Hepatocyte (in vitro differentiated cells): ENCODE measurements around the gene CD34. TPM values are rescaled to one million over a fixed set of nuclear protein-coding genes. Genes with fewer than 3 reads are reported as not detected.

Experiments used
- DNase-seq: peaks from one replicate; pipeline ENCODE4 v3.0.0-alpha.2; 2016; ENCODE audit warnings: low spot score
- H2AFZ ChIP-seq: fragments of 200-600 bp; sonication (generic); 2 replicates; pipeline ENCODE4 v1.6.0; 2016; ENCODE audit warnings: antibody characterized with exemption, mild to moderate bottlenecking
- H3K27ac ChIP-seq: fragments of 200-600 bp; sonication (generic); 2 replicates; pipeline ENCODE4 v1.5.1; 2016; ENCODE audit warnings: mild to moderate bottlenecking
- H3K27me3 ChIP-seq: fragments of 200-600 bp; sonication (generic); 2 replicates; pipeline ENCODE4 v1.6.1; 2016
- H3K36me3 ChIP-seq: fragments of 200-600 bp; sonication (generic); replicated peaks from 2 replicates; pipeline ENCODE4 v1.5.1; 2016; ENCODE audit warnings: low read depth; ENCODE audit not compliant: insufficient read depth
- H3K4me1 ChIP-seq: fragments of 200-600 bp; sonication (generic); 2 replicates; pipeline ENCODE4 v1.5.1; 2016; ENCODE audit warnings: mild to moderate bottlenecking, moderate library complexity; ENCODE audit not compliant: insufficient read depth
- H3K4me2 ChIP-seq: fragments of 200-600 bp; sonication (generic); 2 replicates; pipeline ENCODE4 v1.6.0; 2016
- H3K4me3 ChIP-seq: fragments of 200-600 bp; sonication (generic); 2 replicates; pipeline ENCODE4 v1.5.1; 2016; ENCODE audit warnings: mild to moderate bottlenecking
- H3K79me2 ChIP-seq: fragments of 200-600 bp; sonication (generic); 2 replicates; pipeline ENCODE4 v1.6.0; 2017; ENCODE audit warnings: mild to moderate bottlenecking
- H3K9me2 ChIP-seq: fragments of 200-600 bp; sonication (generic); replicated peaks from 2 replicates; pipeline ENCODE4 v1.6.0; 2017; ENCODE audit warnings: mild to moderate bottlenecking; ENCODE audit not compliant: insufficient read depth
- H3K9me3 ChIP-seq: fragments of 200-600 bp; sonication (generic); 2 replicates; pipeline ENCODE4 v1.5.1; 2016; ENCODE audit warnings: low read depth, mild to moderate bottlenecking
- H4K20me1 ChIP-seq: fragments of 200-600 bp; sonication (generic); 2 replicates; pipeline ENCODE4 v1.6.0; 2016; ENCODE audit warnings: mild to moderate bottlenecking; ENCODE audit not compliant: insufficient read depth, poor library complexity, severe bottlenecking
- EZH2 ChIP-seq: fragments of 200-600 bp; sonication (generic); IDR thresholded peaks from 2 replicates; pipeline ENCODE4 v1.6.1; 2016; ENCODE audit warnings: antibody characterized with exemption, mild to moderate bottlenecking, borderline replicate concordance
- EZH2phosphoT487 ChIP-seq: fragments of 200-600 bp; sonication (generic); IDR thresholded peaks from one replicate; pipeline ENCODE4 v1.6.1; 2018; ENCODE audit warnings: antibody characterized with exemption, mild to moderate bottlenecking, low read depth, moderate library complexity; ENCODE audit not compliant: unreplicated experiment, severe bottlenecking
- WGBS: methylation state at CpG from one replicate; pipeline ENCODE4 v1.1.6; 2016; ENCODE audit warnings: low lambda C conversion rate; ENCODE audit errors: missing lambda C conversion rate; 5-methylcytosine and 5-hydroxymethylcytosine counted together
- polyA plus RNA-seq: library from polyadenylated mRNA; unstranded; fragments of >200 nt; fragmentation: Nextera tagmentation; extraction: Ambion mirVana; gene quantifications from 2 replicates; pipeline ENCODE4 v1.2.1, GENCODE V29; 2016
- total RNA-seq: library from RNA; depleted of rRNA; stranded (reverse); fragments of >200 nt; gene quantifications from 2 replicates; pipeline ENCODE4 v1.2.3, GENCODE V29; 2014
- TF ChIP-seq, protein P1 (sequence below): fragments of 200-600 bp; sonication (generic); IDR thresholded peaks from 2 replicates; pipeline ENCODE4 v1.5.1; 2016; ENCODE audit warnings: antibody characterized with exemption, mild to moderate bottlenecking; ENCODE audit not compliant: poor library complexity

Gene CD34
- total and polyA plus RNA-seq, 2 experiments from 2014 or later, result 0.90 to 2.4 TPM

GRCh38 chr1:207901041-207901653, 9.8 kb downstream of the CD34 start:
- TF ChIP-seq EZH2 (no peak), EZH2phosphoT487 (no peak)
- TF ChIP-seq, protein P1, sequence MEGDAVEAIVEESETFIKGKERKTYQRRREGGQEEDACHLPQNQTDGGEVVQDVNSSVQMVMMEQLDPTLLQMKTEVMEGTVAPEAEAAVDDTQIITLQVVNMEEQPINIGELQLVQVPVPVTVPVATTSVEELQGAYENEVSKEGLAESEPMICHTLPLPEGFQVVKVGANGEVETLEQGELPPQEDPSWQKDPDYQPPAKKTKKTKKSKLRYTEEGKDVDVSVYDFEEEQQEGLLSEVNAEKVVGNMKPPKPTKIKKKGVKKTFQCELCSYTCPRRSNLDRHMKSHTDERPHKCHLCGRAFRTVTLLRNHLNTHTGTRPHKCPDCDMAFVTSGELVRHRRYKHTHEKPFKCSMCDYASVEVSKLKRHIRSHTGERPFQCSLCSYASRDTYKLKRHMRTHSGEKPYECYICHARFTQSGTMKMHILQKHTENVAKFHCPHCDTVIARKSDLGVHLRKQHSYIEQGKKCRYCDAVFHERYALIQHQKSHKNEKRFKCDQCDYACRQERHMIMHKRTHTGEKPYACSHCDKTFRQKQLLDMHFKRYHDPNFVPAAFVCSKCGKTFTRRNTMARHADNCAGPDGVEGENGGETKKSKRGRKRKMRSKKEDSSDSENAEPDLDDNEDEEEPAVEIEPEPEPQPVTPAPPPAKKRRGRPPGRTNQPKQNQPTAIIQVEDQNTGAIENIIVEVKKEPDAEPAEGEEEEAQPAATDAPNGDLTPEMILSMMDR, result no peak
- Histone ChIP-seq H3K9me2 (no peaks in the 10 kb centered on the region), H2AFZ (no peak overlapping the region), H3K4me2 (no peak overlapping the region), H3K36me3 (no peaks in the 10 kb centered on the region), H3K9me3 (no peaks in the 10 kb centered on the region), H3K27ac (no peak overlapping the region), H4K20me1 (no peaks in the 10 kb centered on the region), H3K27me3 (no peaks in the 10 kb centered on the region), H3K4me1 (no peaks in the 10 kb centered on the region), H3K4me3 (no peak overlapping the region), H3K79me2 (no peaks in the 10 kb centered on the region)
- DNase-seq, result no peak
- WGBS, result 98% methylated on average over 2 of the region's 2 CpGs

GRCh38 chr1:207898836-207899235, 12.1 kb downstream of the CD34 start:
- 79% methylated on average over 3 of the region's 3 CpGs for WGBS
- TF ChIP-seq EZH2phosphoT487 (no peak), EZH2 (no peak)
- TF ChIP-seq, protein P1, result no peak

DNA sequence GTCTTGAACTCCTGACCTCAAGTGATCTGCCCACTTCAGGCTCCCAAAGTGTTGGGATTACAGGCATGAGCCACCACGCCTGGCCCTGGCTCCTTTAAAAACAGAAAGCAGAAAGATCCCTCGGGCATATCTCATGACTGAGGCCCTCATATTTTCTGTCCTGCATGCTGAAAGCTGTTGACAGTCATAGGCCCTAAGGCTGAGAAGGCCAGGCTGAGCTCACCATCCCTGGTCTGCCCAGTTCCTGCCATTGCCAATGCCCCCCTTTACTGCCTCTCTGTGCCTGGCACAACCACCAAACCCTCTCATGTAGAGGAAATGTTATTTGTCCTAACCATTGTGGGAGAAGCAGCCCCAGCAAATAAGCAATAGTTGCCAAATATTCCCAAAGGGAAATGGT, 12.7 kb downstream of the CD34 start:
- DNase-seq, result no peak
- H3K4me3 ChIP-seq, result no peak overlapping the region
- no peaks in the 10 kb centered on the region for H3K4me1 ChIP-seq
- no peaks in the 10 kb centered on the region for H3K36me3 ChIP-seq
- H3K4me2 ChIP-seq, result no peak overlapping the region
- WGBS, result 72% methylated on average over 2 of the region's 2 CpGs
- no peaks in the 10 kb centered on the region for H3K79me2 ChIP-seq
- H3K27ac ChIP-seq, result no peak overlapping the region
- TF ChIP-seq EZH2phosphoT487 (no peak), EZH2 (no peak)
- TF ChIP-seq, protein P1, result no peak
- no peaks in the 10 kb centered on the region for H3K9me3 ChIP-seq
- no peaks in the 10 kb centered on the region for H4K20me1 ChIP-seq
- no peaks in the 10 kb centered on the region for H3K9me2 ChIP-seq
- no peak overlapping the region for H2AFZ ChIP-seq
- H3K27me3 ChIP-seq, result peaks cover 12% of the 10 kb centered on the region

More at GRCh38 chr1:207898836-207899235, 12.1 kb downstream of the CD34 start:
- Histone ChIP-seq H3K27ac (no peak overlapping the region), H3K9me3 (no peaks in the 10 kb centered on the region), H3K79me2 (no peaks in the 10 kb centered on the region), H3K36me3 (no peaks in the 10 kb centered on the region), H3K4me2 (no peak overlapping the region), H2AFZ (no peak overlapping the region), H4K20me1 (no peaks in the 10 kb centered on the region), H3K4me1 (no peaks in the 10 kb centered on the region), H3K9me2 (no peaks in the 10 kb centered on the region), H3K27me3 (peaks cover 10% of the 10 kb centered on the region), H3K4me3 (no peak overlapping the region)
- DNase-seq, result no peak
